Thymus (tissue), 11 donors: ENCODE data around the gene PTEN. TPM values are rescaled to one million over a fixed set of nuclear protein-coding genes. Genes with fewer than 3 reads are reported as not detected.
"Not testable (repeated sequence)": the region's sequence is repeated elsewhere in the genome, so short reads cannot be mapped to it uniquely, and the experiment has no call there.

Experiments
- DNase-seq, 9 donors: peaks; one replicate each; pipeline ENCODE4 v3.0.0-alpha.2; 2013; ENCODE audit warnings: low spot score in 9 of 9, low read depth in 6 of 9, missing footprints in 1 of 9
- H3K27ac ChIP-seq, 2 donors: one replicate each; pipeline ENCODE4 v1.5.1; 2013; ENCODE audit warnings: control low read depth in 1 of 2, low read depth in 1 of 2, low read length in 1 of 2, mild to moderate bottlenecking in 1 of 2, moderate library complexity in 1 of 2
- H3K27me3 ChIP-seq, 2 donors: one replicate each; pipeline ENCODE4 v1.5.1; 2013; ENCODE audit warnings: low read length in 1 of 2; ENCODE audit not compliant: control insufficient read depth in 2 of 2, insufficient read depth in 1 of 2
- H3K36me3 ChIP-seq, 2 donors: one replicate each; pipeline ENCODE4 v1.5.1; 2013; ENCODE audit warnings: low read length in 1 of 2, mild to moderate bottlenecking in 1 of 2, moderate library complexity in 1 of 2; ENCODE audit not compliant: control insufficient read depth in 2 of 2, insufficient read depth in 2 of 2
- H3K4me1 ChIP-seq, 2 donors: one replicate each; pipeline ENCODE4 v1.5.1; 2013; ENCODE audit warnings: low read length in 2 of 2; ENCODE audit not compliant: control insufficient read depth in 2 of 2, insufficient read depth in 2 of 2
- H3K4me3 ChIP-seq, 2 donors: one replicate each; pipeline ENCODE4 v1.5.1; 2013; ENCODE audit warnings: low read length in 2 of 2, control low read depth in 1 of 2, mild to moderate bottlenecking in 1 of 2
- H3K9me3 ChIP-seq, 2 donors: one replicate each; pipeline ENCODE4 v1.5.1; 2013; ENCODE audit warnings: low read length in 1 of 2, mild to moderate bottlenecking in 1 of 2; ENCODE audit not compliant: control insufficient read depth in 2 of 2, insufficient read depth in 1 of 2
- WGBS: extraction: QIAGEN DNeasy Blood & Tissue Kit; methylation state at CpG from one replicate; pipeline ENCODE4 v1.1.7; 2013; 5-methylcytosine and 5-hydroxymethylcytosine counted together
- polyA plus RNA-seq: library from polyadenylated mRNA; stranded (reverse); fragments of 200-250 nt; gene quantifications from one replicate; pipeline ENCODE4 v1.2.3, GENCODE V29; 2013
- total RNA-seq: library from RNA; stranded (reverse); fragments of 120-200 nt; gene quantifications from one replicate; pipeline ENCODE4 v1.2.4, GENCODE V29; 2013
- donor health status: healthy.

PTEN gene
- total and polyA plus RNA-seq, 2 donors = 70.9 to 171 TPM

DNA sequence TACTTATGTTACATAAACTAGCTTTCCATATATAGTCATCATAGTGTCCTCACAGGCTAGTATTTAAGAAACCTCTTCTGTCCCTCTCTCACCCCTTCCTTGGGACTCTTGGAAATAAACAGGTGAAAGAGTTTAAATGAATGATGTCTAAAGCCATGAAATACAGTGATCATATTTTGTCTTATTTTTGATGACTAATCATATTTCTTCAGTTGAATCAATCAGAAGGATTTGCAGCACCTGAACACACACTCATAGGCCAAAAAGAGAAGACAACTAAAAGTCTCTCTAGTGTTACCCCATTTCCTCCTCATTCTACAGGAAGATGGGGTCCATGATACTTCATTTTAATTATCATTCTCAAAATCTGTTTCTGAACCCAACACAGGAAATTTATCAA is 36.8 kb upstream of the PTEN start:
- no peaks in the 10 kb centered on the region for H3K27me3 ChIP-seq
- H3K36me3 ChIP-seq = no peaks in the 10 kb centered on the region
- no peak overlapping the region for H3K4me3 ChIP-seq
- no peaks in the 10 kb centered on the region for H3K9me3 ChIP-seq
- H3K27ac ChIP-seq = no peak overlapping the region
- DNase-seq = no peak
- no peaks in the 10 kb centered on the region for H3K4me1 ChIP-seq

GRCh38 chr10:87827681-87828080 is 35.7 kb upstream of the PTEN start:
- no peaks in the 10 kb centered on the region for H3K27me3 ChIP-seq
- 98% methylated on average over 2 of the region's 2 CpGs for WGBS
- H3K4me1 ChIP-seq = no peaks in the 10 kb centered on the region
- H3K9me3 ChIP-seq = no peaks in the 10 kb centered on the region
- DNase-seq = no peak
- H3K4me3 ChIP-seq = no peak overlapping the region
- no peak overlapping the region for H3K27ac ChIP-seq
- H3K36me3 ChIP-seq = no peaks in the 10 kb centered on the region

DNA sequence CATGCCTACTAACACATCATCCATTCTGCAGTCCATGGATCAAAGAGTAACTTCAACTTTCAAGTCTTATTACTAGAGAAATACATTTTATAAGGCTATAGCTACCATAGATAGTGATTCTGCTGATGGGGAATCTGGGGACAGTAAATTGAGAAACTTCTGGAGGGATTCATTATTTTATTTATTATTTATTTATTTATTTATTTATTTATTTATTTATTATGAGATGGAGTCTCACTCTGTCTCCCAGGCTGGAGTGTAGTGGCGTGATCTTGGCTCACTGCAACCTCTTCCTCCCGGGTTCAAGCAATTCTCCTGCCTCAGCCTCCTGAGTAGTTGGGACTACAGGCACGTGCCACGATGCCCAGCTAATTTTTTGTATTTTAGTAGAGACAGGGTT is 34.4 kb upstream of the PTEN start:
- not testable (repeated sequence) for H3K4me3 ChIP-seq, H3K4me1 ChIP-seq, DNase-seq

GRCh38 chr10:87829986-87830729 is 33.3 kb upstream of the PTEN start:
- Histone ChIP-seq H3K4me3 (no peak overlapping the region), H3K27ac (no peak overlapping the region), H3K27me3 (no peaks in the 10 kb centered on the region), H3K4me1 (no peaks in the 10 kb centered on the region), H3K36me3 (no peaks in the 10 kb centered on the region), H3K9me3 (no peaks in the 10 kb centered on the region)
- no peak for DNase-seq

More for the DNA sequence above, 34.4 kb upstream of the PTEN start:
- WGBS = 98% methylated on average over 4 of the region's 4 CpGs
- not testable (repeated sequence) for H3K27ac ChIP-seq, H3K27me3 ChIP-seq, H3K36me3 ChIP-seq, H3K9me3 ChIP-seq

DNA sequence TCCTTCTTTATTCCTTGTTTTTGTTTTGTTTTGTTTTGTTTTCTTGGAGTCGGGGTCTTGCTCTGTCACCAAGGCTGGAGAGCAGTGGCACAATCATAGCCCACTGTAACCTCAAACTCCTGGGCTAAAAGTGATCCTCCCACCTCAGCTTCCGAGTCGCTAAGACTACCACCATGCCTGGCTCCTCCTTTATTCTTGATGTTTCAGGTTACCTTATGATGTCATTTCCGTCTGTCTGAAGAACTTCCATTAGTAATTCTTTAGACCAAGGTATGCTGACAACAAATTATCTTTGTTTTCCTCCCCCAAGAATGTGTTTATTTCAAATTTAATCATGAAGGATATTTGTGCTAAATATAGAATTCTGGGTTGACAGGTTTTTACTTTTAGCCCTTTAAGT is 27.3 kb upstream of the PTEN start:
- Histone ChIP-seq H3K27me3 (no peaks in the 10 kb centered on the region), H3K27ac (no peak overlapping the region), H3K4me3 (no peak overlapping the region), H3K4me1 (no peaks in the 10 kb centered on the region), H3K9me3 (no peaks in the 10 kb centered on the region), H3K36me3 (no peaks in the 10 kb centered on the region)
- no peak for DNase-seq
- 96% methylated on average over 4 of the region's 4 CpGs for WGBS

GRCh38 chr10:87837445-87837844 is 26.0 kb upstream of the PTEN start:
- DNase-seq = no peak

DNA sequence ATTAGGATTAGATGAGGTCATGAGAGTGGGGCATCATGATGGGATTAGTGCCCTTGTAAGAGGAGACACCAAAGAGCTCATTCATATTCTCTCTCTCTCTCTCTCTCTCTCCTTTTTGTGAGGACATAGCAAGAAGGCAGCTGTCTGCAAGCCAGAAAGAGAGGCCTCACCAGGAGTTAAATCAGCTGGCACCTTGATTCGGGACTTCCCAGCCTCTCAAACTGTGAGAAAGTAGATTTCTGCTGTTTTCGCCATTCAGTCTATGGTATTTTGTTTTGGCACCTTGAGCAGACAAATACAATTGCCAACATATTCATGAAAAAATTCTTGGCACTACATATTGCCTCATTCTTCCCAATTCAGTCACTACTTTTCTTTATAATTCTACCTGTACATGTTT is 24.8 kb upstream of the PTEN start:
- WGBS = 91% methylated on average over 2 of the region's 2 CpGs
- no peaks in the 10 kb centered on the region for H3K36me3 ChIP-seq
- H3K4me3 ChIP-seq = no peak overlapping the region
- no peaks in the 10 kb centered on the region for H3K9me3 ChIP-seq
- H3K4me1 ChIP-seq = no peaks in the 10 kb centered on the region
- H3K27ac ChIP-seq = no peak overlapping the region
- no peak for DNase-seq
- H3K27me3 ChIP-seq = no peaks in the 10 kb centered on the region

More at GRCh38 chr10:87837445-87837844, 26.0 kb upstream of the PTEN start:
- no peaks in the 10 kb centered on the region for H3K9me3 ChIP-seq
- H3K4me1 ChIP-seq = no peaks in the 10 kb centered on the region
- H3K36me3 ChIP-seq = no peaks in the 10 kb centered on the region
- H3K4me3 ChIP-seq = no peak overlapping the region
- no peak overlapping the region for H3K27ac ChIP-seq
- H3K27me3 ChIP-seq = no peaks in the 10 kb centered on the region

DNA sequence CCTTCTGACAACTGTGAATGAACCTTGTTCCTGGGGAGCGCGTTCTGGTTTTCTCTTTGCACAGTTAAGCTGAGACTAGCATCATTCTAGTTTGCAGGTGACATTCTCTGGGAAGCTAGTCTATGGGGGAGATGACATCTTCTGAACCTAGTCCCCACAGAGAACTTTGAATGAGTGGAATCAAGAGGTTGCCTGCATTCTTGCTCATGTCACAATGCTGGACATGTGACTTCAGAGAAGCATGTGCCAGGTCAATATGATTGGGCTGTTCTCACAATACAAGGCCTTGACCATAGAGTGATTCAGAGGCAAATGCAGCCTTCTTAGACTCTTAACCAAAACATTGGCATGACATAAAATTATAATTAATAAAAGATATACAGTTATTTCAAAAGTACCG is 22.2 kb upstream of the PTEN start:
- Histone ChIP-seq H3K36me3 (no peaks in the 10 kb centered on the region), H3K27me3 (no peaks in the 10 kb centered on the region), H3K9me3 (no peaks in the 10 kb centered on the region), H3K4me3 (no peak overlapping the region), H3K4me1 (no peaks in the 10 kb centered on the region), H3K27ac (no peak overlapping the region)
- 98% methylated on average over 3 of the region's 3 CpGs for WGBS
- no peak for DNase-seq

DNA sequence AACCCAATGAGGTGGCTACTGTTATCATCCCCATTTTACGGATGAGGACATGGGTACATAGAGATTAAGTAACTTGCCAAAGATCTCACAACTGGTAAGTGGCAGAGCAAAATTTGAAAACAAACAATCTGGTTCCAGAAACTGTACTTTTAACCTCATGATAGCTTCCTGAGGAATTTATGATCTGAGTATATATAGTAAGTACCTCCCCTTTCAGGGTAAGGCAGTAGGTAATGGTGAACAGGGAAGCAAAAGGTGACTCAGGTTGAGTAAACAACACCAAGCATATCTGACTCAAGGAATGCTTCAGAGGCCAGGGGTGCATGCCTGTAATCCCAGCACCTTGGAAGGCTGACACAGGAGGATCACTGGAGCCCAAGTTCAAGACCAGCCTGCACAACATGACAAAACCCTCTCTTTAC is 21.2 kb upstream of the PTEN start:
- 100% methylated on average over 1 of the region's 1 CpG for WGBS

More for the DNA sequence above, 21.2 kb upstream of the PTEN start:
- H3K9me3 ChIP-seq = no peaks in the 10 kb centered on the region
- H3K27ac ChIP-seq = no peak overlapping the region
- no peak for DNase-seq
- H3K4me1 ChIP-seq = no peaks in the 10 kb centered on the region
- no peaks in the 10 kb centered on the region for H3K36me3 ChIP-seq
- H3K27me3 ChIP-seq = no peaks in the 10 kb centered on the region
- no peak overlapping the region for H3K4me3 ChIP-seq
